Upper lobe of left lung (tissue), 6 donors: ENCODE data around the gene PTPRN2. TPM values are rescaled to one million over a fixed set of nuclear protein-coding genes. Genes with fewer than 3 reads are reported as not detected.
"Not testable (repeated sequence)": the region's sequence is repeated elsewhere in the genome, so short reads cannot be mapped to it uniquely, and the experiment has no call there.

Experiments
- ATAC-seq, 2 donors: fragments of 200-7000 bp; cut with Tn5 transposase; one replicate each; pipeline ENCODE4 v1.9.1; 2022; ENCODE audit warnings: mild to moderate bottlenecking in 2 of 2, moderate library complexity in 2 of 2; ENCODE audit not compliant: low FRiP score in 2 of 2
- DNase-seq, 2 donors: peaks; one replicate each; pipeline ENCODE4 v3.0.0-alpha.2; 2019 to 2020
- H3K27ac ChIP-seq, 4 donors: fragments of 200-600 bp; sonication (generic); one replicate each; pipeline ENCODE4 v1.5.1; 2016 to 2019
- H3K27me3 ChIP-seq, 4 donors: fragments of 200-600 bp; sonication (generic); one replicate each; pipeline ENCODE4 v1.5.1; 2017 to 2019
- H3K36me3 ChIP-seq, 4 donors: fragments of 200-600 bp; sonication (generic); one replicate each; pipeline ENCODE4 v1.5.1; 2016 to 2019
- H3K4me1 ChIP-seq, 4 donors: fragments of 200-600 bp; sonication (generic); one replicate each; pipeline ENCODE4 v1.5.1; 2018 to 2019
- H3K4me3 ChIP-seq, 4 donors: fragments of 200-600 bp; sonication (generic); one replicate each; pipeline ENCODE4 v1.5.1; 2017 to 2019; ENCODE audit warnings: mild to moderate bottlenecking in 2 of 4, moderate library complexity in 1 of 4
- H3K9me3 ChIP-seq, 4 donors: fragments of 200-600 bp; sonication (generic); one replicate each; pipeline ENCODE4 v1.5.1; 2018 to 2019
- EP300 ChIP-seq, 4 donors: sonication (generic); formaldehyde crosslinking; IDR thresholded peaks; one replicate each; pipeline ENCODE4 v1.5.1; 2017; ENCODE audit warnings: antibody characterized with exemption in 4 of 4, control low read depth in 2 of 4
- POLR2A ChIP-seq, 4 donors: fragments of 450-650 bp; IDR thresholded peaks; one replicate each; pipeline ENCODE4 v1.5.1; 2016 to 2017; ENCODE audit warnings: antibody characterized with exemption in 4 of 4, mild to moderate bottlenecking in 2 of 4
- POLR2AphosphoS5 ChIP-seq, 2 donors: sonication (generic); formaldehyde crosslinking; IDR thresholded peaks; one replicate each; pipeline ENCODE4 v1.5.1; 2017; ENCODE audit warnings: antibody characterized with exemption in 2 of 2
- WGBS, 2 donors: methylation state at CpG; one replicate each; pipeline ENCODE4 v1.1.5; 2017 to 2018; 5-methylcytosine and 5-hydroxymethylcytosine counted together
- total RNA-seq, 6 donors: library from RNA; depleted of rRNA in 4 of 6; stranded (reverse); fragments of >200 nt in 4 of 6; gene quantifications; one replicate each; pipeline versions ENCODE4 v1.1.0 to v1.2.1, GENCODE V29; 2016 to 2021
- TF ChIP-seq, protein P1 (sequence below), 6 experiments: fragments of 450-650 bp in 4 of 6; fragments of 200-600 bp in 2 of 6; sonication (generic) in 2 of 6; IDR thresholded peaks; one replicate each; pipeline ENCODE4 v1.5.1; 2016 to 2019; ENCODE audit warnings: antibody characterized with exemption in 6 of 6
- donor health status: DM: no; HTN: no; CAD: no; lungs with moderate emphysema.
- donor health status: DM: no; HTN: yes; CAD: no; lungs with severe emphysema.

Gene PTPRN2
- total RNA-seq, 6 donors from 2014 or later = 3.3 to 7.9 (median 5.2) TPM

GRCh38 chr7:158422196-158422886 is 165.3 kb downstream of the PTPRN2 start:
- WGBS, 2 donors = 93% methylated on average over 13 to 14 of the region's 17 CpGs
- Histone ChIP-seq H3K27ac (no peak overlapping the region), H3K4me3 (no peak overlapping the region), H3K27me3 (no peaks in the 10 kb centered on the region), H3K36me3 (no peaks in the 10 kb centered on the region), H3K9me3 (no peaks in the 10 kb centered on the region), H3K4me1 (no peaks in the 10 kb centered on the region)
- TF ChIP-seq, protein P1, sequence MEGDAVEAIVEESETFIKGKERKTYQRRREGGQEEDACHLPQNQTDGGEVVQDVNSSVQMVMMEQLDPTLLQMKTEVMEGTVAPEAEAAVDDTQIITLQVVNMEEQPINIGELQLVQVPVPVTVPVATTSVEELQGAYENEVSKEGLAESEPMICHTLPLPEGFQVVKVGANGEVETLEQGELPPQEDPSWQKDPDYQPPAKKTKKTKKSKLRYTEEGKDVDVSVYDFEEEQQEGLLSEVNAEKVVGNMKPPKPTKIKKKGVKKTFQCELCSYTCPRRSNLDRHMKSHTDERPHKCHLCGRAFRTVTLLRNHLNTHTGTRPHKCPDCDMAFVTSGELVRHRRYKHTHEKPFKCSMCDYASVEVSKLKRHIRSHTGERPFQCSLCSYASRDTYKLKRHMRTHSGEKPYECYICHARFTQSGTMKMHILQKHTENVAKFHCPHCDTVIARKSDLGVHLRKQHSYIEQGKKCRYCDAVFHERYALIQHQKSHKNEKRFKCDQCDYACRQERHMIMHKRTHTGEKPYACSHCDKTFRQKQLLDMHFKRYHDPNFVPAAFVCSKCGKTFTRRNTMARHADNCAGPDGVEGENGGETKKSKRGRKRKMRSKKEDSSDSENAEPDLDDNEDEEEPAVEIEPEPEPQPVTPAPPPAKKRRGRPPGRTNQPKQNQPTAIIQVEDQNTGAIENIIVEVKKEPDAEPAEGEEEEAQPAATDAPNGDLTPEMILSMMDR (IDR thresholded peaks at IDR 0.05) = no peak
- TF ChIP-seq POLR2A (IDR thresholded peaks at IDR 0.05) (no peak), EP300 (IDR thresholded peaks at IDR 0.05) (no peak), POLR2AphosphoS5 (IDR thresholded peaks at IDR 0.05) (no peak)
- no peak for ATAC-seq
- DNase-seq = no peak

DNA sequence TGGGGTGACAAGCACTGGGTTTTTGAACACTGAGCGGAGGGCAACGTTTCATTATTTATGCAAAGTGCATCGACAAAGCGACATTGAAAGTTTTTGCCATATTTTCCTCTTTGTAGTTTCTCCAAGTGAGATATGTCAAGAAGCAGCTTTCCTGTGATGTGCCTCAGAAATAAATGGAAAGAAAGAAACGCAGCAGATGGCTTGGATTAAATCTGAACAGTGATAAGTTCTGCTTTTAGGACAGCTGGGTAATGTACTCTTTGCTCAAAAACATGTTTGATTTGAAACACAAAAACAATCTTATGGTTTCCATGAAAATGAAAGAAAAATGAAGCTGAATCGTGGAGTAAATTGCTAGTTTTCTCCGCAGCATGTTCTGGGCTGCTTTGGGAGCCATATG is 166.3 kb downstream of the PTPRN2 start:
- H3K27ac ChIP-seq = no peak overlapping the region
- no peaks in the 10 kb centered on the region for H3K4me1 ChIP-seq
- ATAC-seq (no peak), DNase-seq (no peak)
- TF ChIP-seq, protein P1 (IDR thresholded peaks at IDR 0.05) = no peak
- no peak for TF ChIP-seq POLR2A (IDR thresholded peaks at IDR 0.05)
- TF ChIP-seq POLR2AphosphoS5 (IDR thresholded peaks at IDR 0.05) = no peak
- no peak for TF ChIP-seq EP300 (IDR thresholded peaks at IDR 0.05)
- WGBS, 2 donors = 75% methylated on average over 7 of the region's 7 CpGs
- H3K27me3 ChIP-seq = no peaks in the 10 kb centered on the region
- no peak overlapping the region for H3K4me3 ChIP-seq
- no peaks in the 10 kb centered on the region for H3K36me3 ChIP-seq
- H3K9me3 ChIP-seq = no peaks in the 10 kb centered on the region

- DNase-seq (no peak), ATAC-seq (no peak)
- Histone ChIP-seq H3K4me3 (no peak overlapping the region), H3K27ac (no peak overlapping the region), H3K9me3 (no peaks in the 10 kb centered on the region), H3K36me3 (no peaks in the 10 kb centered on the region), H3K4me1 (no peaks in the 10 kb centered on the region), H3K27me3 (no peaks in the 10 kb centered on the region)
- TF ChIP-seq POLR2A (IDR thresholded peaks at IDR 0.05) (no peak), POLR2AphosphoS5 (IDR thresholded peaks at IDR 0.05) (no peak), EP300 (IDR thresholded peaks at IDR 0.05) (no peak)
- TF ChIP-seq, protein P1 (IDR thresholded peaks at IDR 0.05) = no peak
- 90 to 93% methylated on average over 16 of the region's 16 CpGs for WGBS, 2 donors
Measured at GRCh38 chr7:158420591-158421340, 166.9 kb downstream of the PTPRN2 start.

- H3K4me1 ChIP-seq = no peaks in the 10 kb centered on the region
- no peak overlapping the region for H3K27ac ChIP-seq
- ATAC-seq (no peak), DNase-seq (no peak)
- no peaks in the 10 kb centered on the region for H3K27me3 ChIP-seq
- no peaks in the 10 kb centered on the region for H3K36me3 ChIP-seq
- no peaks in the 10 kb centered on the region for H3K9me3 ChIP-seq
- TF ChIP-seq POLR2A (IDR thresholded peaks at IDR 0.05) = no peak
- TF ChIP-seq EP300 (IDR thresholded peaks at IDR 0.05) = no peak
- TF ChIP-seq POLR2AphosphoS5 (IDR thresholded peaks at IDR 0.05) = no peak
- TF ChIP-seq, protein P1 (IDR thresholded peaks at IDR 0.05) = no peak
- 71% methylated on average over 13 of the region's 13 CpGs for WGBS, 2 donors
- no peak overlapping the region for H3K4me3 ChIP-seq
Measured at GRCh38 chr7:158419238-158419785, 168.3 kb downstream of the PTPRN2 start.

DNA sequence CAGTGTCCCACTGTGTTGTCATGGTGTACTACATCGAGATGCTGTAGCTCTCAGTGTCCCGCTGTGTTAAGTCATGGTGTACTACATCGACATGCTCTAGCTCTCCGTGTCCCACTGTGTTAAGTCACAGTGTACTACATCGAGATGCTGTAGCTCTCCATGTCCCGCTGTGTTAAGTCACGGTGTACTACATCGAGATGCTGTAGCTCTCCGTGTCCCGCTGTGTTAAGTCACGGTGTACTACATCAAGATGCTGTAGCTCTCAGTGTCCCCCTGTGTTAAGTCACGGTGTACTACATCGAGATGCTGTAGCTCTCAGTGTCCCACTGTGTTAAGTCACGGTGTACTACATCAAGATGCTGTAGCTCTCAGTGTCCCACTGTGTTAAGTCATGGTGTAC is 169.2 kb downstream of the PTPRN2 start:
- H3K27ac ChIP-seq, H3K27me3 ChIP-seq, DNase-seq, H3K36me3 ChIP-seq, H3K4me3 ChIP-seq, H3K4me1 ChIP-seq, H3K9me3 ChIP-seq, ATAC-seq: not testable (repeated sequence)
- 88 to 92% methylated on average over 14 of the region's 14 CpGs for WGBS, 2 donors
